Pulmonary artery endothelial cell (primary cell): ENCODE data around the gene SPDL1. TPM values are rescaled to one million over a fixed set of nuclear protein-coding genes. Genes with fewer than 3 reads are reported as not detected.

Experiments used
- total RNA-seq: library from RNA; depleted of rRNA; stranded (reverse); fragments of >200 nt; gene quantifications from 2 replicates; pipeline ENCODE4 v1.2.3, GENCODE V29; 2014

The SPDL1 gene
- total RNA-seq, 1 donor from 2014 or later: 18.5 TPM

Other genes with a start within 250 kb of the SPDL1 start
- gene DOCK2, start 53.5 kb downstream of the SPDL1 start, total RNA-seq: 0.20 and 0.46 TPM in 2 replicates